Medulla oblongata (tissue), 1 donor: ENCODE data around the gene HJURP.
A peak's percentile ranks its signal among the peaks of the same experiment; 100 is the strongest.
"Not testable (repeated sequence)": the region's sequence is repeated elsewhere in the genome, so short reads cannot be mapped to it uniquely, and the experiment has no call there.

Source experiments
- DNase-seq: peaks from one replicate; pipeline ENCODE4 v3.0.0-alpha.2; 2015; ENCODE audit errors: extremely low spot score

HJURP gene

DNA sequence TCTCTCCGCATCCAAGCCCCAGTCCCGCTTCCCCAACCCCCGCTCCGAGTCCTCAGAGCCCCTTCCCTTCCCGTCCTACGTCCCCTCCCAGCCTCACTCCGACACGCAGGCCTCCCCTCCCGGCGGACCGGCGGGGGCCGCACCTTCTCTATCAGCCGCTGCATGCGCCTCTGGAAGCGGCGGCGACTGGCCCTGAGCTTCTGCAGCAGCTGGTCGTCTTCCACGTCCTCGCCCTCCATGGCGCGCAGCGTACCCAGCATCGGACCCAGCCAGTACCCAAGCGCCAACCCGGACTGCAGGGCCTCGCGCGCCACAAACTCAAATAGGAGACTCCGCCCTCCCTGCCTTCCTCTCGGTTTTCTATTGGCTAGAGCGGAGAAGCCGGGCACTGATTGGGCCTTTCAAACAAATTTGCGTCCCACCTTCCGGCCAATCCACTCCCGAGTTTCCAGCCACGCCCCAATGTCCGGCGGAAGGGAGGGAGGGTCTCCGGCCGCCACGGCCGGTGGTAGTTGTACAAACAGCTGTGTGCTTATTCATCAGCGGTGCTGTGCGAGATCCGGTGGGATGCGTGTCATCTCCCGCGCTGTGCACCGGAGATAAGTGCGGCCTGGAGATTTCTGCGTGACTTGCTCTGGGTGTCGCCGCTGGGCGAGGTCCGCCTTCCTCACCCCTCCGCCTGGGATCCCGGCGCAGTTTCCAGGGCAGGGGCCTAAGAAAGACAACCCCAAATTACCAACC is at the start of gene HJURP:
Gene HJURP, minus strand, starts transcription at position 295 of the 741 bp plus-strand sequence. Its CDS starts 35 bp downstream, at position 260.
- peak; percentile 98 for DNase-seq

- no peak for DNase-seq
These were observed 47.5 kb upstream of the HJURP start for GRCh38 chr2:233901884-233902283.

DNA sequence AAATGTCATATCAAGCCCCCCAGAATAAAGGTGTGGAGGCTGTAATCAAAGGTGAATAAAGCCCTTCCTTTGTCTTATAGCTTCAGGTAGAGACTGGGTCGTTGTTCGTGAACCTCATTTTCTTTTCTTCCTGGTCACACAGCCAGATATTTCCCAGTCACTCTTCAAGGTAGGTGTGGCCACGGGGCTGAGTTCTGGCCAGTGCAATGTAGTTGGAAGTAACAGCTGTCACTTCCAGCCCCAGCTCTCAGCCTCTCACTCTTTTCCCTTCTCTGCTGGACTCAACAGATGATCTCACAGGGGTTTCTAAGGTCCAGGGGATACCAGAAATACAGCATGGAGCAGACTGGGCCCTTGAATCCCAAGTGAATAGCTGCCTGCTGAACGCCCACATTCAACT is 47.0 kb upstream of the HJURP start:
- no peak for DNase-seq

DNA sequence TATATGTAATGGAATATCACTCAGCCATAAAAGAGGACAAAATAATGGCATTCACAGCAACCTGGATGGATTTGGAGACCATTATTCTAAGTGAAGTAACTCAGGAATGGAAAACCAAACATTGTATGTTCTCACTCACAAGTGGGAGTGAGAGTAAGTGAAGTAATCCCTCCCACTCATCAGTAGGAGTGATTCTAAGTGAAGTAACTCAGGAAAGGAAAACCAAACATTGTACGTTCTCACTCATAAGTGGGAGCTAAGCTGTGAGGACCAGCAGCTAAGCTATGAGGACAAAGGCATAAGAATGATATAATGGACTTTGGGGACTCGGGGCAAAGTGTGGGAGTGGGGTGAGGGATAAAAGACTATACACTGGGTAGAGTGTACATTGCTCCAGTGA is 41.9 kb upstream of the HJURP start:
- not testable (repeated sequence) for DNase-seq

GRCh38 chr2:233892793-233893192 is 38.5 kb upstream of the HJURP start:
- no peak for DNase-seq

DNA sequence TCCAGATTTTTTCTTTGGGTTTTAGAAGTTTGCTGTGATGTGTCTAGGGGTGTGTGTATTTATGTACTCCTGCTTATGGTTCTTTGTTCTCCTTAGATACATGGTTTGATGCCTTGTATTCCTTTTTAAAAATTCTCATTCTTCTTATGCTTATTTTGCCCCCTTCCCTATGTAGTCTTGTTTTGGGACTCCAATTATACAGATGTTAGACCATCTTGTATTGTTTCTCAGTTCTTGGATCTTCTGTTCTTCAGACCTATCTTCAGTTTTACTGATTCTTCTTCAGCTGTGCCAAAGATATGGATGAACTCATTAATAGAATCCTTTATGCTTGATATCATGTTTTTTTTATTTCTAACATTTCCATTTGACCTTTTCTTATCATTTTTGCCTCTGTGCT is 28.0 kb upstream of the HJURP start:
- no peak for DNase-seq

DNA sequence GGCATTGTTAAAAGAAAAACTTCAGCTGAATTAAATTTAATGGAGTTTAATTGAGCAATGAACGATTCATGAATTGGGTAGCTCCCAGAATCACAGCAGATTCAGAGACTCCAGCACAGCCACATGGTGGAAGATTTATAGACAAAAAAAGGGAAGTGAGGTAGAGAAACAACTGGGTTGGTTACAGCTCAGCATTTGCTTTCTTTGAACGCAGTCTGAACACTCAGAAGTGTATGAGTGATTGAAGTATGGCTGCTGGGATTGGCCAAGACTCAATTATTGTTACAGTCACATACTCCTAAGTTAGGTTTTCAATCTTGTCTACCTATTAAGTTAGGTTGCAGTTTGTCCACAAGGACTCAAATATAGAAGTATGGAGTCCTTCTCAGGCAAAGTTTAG is 17.8 kb upstream of the HJURP start:
- not testable (repeated sequence) for DNase-seq

GRCh38 chr2:233871432-233871831 is 17.1 kb upstream of the HJURP start:
- no peak for DNase-seq

DNA sequence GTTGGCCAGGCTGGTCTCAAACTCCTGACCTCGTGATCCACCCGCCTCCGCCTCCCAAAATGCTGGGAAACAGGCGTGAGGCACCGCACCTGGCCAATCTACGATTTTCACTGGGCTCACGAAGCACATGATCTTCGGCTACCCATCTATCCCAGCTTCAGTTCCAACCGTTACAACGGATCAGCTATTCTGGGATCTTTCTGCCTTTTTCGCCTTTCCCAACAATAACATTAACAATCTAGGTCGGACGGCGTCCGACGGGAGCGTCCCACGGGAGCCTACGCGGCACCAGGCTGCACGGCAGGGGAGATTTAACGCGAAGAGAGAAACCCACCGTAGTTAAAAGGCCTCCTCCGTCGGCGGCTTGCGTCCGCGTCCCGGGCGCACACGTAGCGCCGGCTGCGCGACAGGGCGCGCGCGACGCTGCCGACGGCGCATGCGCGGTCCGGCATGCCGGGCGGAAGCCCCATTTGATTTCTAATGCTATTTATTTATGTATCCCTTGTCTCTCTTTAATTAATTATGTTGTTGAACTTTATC is 13.7 kb upstream of the HJURP start, which contains the start of gene MSL3B:
Gene MSL3B, minus strand, starts transcription at position 394 of the 540 bp plus-strand sequence.
- no peak for DNase-seq

DNA sequence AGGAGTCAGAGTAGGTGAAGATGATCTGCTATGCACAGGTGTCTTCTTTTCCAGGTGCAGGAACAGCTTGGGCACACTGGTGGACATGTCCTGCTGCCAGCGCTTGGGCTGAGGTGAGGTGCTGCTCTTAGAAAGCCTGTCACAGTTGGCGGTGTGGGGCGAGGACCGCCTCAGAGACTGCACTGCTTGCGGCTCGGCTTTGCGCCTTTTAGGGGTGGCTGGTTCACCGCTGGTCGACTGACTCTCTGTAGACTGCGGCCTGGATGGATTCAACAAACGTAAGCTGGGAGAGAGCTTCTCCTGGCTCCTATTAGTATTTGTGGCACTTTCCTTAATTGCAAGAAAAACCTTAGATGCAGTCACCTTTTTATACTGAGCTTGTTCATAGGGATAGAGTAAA is 12.1 kb upstream of the HJURP start:
- no peak for DNase-seq

- no peak for DNase-seq
These were observed 11.5 kb upstream of the HJURP start for GRCh38 chr2:233865838-233866237.

DNA sequence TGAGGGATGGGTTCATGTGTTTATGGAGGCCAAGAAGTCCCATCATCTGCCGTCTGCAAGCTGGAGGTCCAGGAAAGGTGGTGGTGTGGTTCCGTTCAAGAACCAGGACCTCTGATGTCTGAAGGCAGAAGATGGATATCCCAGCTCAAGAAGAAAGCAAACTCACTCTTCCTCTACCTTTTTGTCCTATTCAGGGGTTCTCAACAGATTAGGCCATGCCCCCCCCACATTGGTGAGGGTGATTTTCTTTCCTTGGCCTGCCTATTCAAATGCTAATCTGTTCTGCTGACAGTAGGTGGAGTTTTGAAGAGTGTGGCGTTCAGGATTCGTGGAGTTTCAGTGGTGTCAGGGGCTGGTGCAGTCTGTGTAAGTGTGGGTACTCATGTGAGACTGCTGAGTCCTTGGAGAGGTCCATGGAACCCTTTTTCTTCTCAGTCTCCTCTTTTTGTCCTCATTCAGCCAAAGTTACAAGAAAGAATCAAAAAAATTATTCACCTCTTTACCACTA is 8.0 kb upstream of the HJURP start:
- DNase-seq, result no peak

DNA sequence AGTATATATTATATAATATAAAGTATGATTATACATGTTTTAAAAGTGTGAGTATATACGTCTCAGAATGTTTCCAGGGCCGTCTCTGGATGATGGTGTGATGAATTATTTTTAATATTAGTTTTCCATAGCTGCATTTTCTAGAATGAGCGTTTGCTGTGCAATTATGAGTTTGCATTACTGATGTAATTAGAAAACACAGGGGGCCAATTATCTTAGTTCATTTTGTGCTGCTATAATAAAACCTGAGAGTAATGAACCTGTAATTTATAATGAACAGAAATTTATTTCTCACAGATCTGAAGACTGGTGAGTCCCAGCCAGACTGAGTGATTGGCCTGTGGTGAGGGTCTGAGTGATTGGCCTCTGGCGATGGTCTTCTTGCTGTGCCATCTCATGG is 4.0 kb upstream of the HJURP start:
- no peak for DNase-seq

GRCh38 chr2:233857511-233858141 is 3.3 kb upstream of the HJURP start:
- no peak for DNase-seq

DNA sequence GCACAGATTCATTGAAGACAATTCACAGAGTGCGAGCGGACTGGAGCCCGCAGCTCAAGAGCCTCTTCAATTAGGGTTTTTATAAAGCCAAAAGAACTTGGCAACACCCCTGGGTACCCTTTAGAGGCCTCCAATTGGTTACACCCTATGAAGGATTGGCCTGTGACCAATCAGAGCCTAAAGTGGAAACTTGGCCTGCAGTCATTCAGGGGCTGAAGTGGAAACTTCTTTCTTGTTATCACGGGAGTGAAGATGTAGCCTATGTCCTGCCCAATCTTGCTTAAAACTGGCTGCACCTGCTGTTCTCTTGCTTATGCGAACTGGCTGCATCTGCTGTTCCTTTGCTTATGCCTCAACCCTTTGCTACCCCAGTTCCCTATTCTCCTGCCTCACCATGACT is 1.8 kb upstream of the HJURP start:
- DNase-seq, result no peak

DNA sequence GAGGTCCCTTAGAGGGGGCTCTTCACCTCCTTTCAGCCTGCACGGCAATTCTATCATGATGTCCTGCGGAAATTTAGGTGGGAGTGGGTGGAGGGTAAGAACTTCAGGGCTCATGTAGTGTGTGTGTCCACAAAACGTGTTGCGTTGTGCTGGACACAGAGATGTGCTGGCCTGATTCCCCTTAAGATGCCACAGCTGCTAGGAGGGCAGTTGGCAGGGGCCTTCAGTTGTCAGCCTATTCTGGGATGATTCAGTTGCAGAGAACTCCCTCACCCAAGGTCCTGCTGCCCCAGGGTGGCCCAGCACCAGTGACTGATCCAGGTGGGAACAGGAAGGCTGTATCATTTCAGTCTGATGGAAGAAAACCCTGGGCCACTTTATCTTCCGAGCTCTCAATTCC is 1.0 kb upstream of the HJURP start:
- DNase-seq, result no peak

DNA sequence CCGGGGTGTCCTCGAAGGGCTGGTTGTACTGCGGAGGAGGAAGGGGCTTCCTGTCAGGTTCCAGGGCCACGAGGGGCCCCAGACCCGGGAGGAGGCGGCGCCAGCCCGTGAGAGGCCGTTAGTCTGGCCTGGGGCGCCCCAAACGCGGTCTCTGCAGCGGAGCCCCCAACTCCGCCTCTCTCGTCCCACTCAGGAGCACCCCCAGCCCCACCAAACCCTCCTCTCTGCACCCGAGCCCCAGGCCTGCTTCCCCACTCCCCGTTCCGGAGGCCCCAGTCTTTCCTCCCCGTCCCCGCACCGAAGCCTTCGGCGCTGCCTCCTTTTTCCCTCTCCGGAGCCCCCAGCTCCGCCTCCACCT is 473 bp downstream of the HJURP start:
- DNase-seq, result no peak

DNA sequence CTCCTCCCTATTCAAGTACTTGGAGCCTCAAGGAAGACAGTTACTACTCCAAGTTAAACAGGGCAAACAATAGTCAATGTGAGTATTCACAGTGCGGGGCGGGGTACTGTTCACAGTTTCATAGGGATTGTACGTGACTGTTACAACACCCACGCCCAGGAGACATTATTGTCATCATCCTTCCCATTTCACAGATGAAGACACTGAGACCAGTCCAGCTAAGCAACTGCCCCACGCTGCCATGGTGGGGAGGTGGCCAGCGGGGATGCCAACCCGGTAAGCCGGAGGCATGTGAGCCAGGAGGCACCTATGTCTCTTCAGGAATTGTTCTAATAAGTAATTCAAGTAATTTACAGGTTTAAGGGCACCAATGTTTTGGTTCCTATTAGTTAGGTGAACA is 982 bp downstream of the HJURP start:
- no peak for DNase-seq

GRCh38 chr2:233852056-233852455 is 2.3 kb downstream of the HJURP start:
- no peak for DNase-seq

- no peak for DNase-seq
These were observed 3.2 kb downstream of the HJURP start for GRCh38 chr2:233851169-233851568.

GRCh38 chr2:233850745-233851144 is 3.6 kb downstream of the HJURP start:
- no peak for DNase-seq

DNA sequence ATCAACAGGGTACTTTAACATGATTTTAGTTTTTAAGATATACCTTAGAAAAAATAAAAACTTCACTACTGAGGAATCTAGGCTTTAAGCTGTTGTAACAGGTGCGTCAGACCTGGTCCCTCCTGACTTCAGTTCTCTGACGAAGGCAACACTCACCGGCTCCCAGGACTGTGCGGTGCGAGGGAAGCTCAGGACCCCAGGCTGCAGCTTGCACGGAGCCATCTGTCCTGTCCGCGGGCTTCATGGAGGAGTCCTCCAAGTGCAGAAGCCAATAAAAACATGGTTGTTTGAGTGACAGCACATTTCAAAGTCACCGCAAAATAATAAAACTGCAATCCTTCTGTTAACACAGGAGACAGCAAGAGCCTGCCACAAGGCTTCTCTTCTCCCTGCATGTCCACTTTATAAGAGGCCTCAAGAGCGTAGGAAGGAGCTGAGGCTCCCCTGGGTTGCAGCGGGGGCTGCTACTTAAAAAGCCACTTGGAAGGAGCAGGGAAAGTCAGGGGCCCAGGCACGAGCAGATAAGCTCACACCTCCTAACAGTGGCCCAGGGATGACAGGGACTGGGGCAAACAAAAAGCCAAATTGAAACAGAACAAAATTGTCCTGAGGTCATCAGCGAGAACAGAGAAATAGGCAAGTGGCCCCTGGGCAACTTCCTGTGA is 4.6 kb downstream of the HJURP start:
- DNase-seq, result no peak

GRCh38 chr2:233848276-233848675 is 6.1 kb downstream of the HJURP start:
- no peak for DNase-seq
